Fibroblast of the conjunctiva (primary cell): Measurements from ENCODE around the gene MAPKAPK3.

Experiments used
- DNase-seq: peaks from one replicate; pipeline ENCODE4 v3.0.0-alpha.2; 2010; ENCODE audit warnings: low read depth

MAPKAPK3 gene

DNA sequence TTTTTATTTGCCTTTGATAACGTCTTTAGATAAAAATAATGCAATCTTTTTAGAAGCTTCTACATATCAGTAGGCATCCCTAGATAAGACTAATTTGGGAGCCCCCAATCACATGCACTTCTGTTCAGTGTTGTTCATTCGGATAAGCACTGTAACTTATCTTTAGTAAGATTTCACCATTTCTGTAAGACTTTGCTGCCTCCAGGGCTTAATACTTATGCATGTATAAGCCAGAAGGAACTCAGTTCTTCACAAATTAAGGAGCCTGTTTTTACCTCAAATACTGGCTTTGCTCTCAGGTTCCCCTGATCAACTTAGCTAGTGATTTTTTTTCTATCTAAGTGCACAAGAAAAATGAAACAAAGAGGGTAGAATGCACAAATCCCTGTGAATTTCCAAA lies 78.1 kb downstream of the MAPKAPK3 start:
- DNase-seq = no peak

DNA sequence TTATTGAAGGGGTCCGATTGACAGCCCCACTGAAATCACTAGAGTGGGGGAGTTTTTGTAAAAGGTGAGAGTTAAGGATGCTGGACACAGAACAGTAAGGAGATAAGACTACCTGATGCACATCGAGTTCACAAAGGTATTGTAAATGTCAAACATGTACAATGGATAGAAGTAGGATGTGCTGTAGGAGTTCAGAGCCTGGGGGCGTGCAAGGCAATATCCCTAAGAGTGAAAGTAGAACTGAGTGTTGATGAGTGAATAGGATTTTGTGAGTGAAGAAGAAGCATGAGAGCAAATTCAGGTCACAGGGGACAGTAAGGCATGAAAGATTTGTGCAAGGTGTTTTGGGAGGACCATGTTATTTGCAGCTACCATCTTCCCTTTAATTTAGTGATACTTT lies 79.3 kb downstream of the MAPKAPK3 start:
- no peak for DNase-seq

DNA sequence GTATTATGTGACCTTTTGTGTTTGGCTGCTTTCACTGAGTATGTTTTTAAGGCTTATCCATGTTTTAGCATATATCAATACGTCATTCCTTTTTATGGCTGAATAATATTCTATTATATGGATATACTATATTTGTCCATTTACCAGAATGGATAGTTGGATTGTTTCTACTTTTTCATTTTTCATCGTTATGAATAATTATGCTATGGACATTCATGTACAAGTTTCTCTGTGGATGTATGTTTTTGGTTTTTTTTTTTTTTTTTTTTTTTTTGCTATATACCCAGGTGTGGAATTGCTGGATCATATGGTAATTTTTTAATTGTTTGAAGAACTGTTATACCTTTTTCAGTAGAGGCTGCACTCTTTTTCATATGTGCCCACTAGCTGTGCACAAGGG lies 81.3 kb downstream of the MAPKAPK3 start:
- DNase-seq = no peak
